ENCODE data around the gene PDE8A.

The PDE8A gene

GRCh38 chr15:84953726-84954125 lies 27.9 kb upstream of the PDE8A start:
- TF ChIP-seq, protein P1, sequence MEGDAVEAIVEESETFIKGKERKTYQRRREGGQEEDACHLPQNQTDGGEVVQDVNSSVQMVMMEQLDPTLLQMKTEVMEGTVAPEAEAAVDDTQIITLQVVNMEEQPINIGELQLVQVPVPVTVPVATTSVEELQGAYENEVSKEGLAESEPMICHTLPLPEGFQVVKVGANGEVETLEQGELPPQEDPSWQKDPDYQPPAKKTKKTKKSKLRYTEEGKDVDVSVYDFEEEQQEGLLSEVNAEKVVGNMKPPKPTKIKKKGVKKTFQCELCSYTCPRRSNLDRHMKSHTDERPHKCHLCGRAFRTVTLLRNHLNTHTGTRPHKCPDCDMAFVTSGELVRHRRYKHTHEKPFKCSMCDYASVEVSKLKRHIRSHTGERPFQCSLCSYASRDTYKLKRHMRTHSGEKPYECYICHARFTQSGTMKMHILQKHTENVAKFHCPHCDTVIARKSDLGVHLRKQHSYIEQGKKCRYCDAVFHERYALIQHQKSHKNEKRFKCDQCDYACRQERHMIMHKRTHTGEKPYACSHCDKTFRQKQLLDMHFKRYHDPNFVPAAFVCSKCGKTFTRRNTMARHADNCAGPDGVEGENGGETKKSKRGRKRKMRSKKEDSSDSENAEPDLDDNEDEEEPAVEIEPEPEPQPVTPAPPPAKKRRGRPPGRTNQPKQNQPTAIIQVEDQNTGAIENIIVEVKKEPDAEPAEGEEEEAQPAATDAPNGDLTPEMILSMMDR (IDR thresholded peaks at IDR 0.05; ENCODE audit: insufficient read depth, low read length, poor library complexity, severe bottlenecking), result no peak
- H3K27me3 ChIP-seq (replicated peaks; ENCODE audit: control insufficient read depth, insufficient read depth, low read length), result no peaks in the 10 kb centered on the region; the same call in 1 of the 2 replicates
- no peaks in the 10 kb centered on the region for H3K36me3 ChIP-seq (ENCODE audit: control insufficient read depth, insufficient read depth, low read length)
- no peak overlapping the region for H3K4me3 ChIP-seq (replicated peaks; ENCODE audit: low read depth, low read length)
- no peak for DNase-seq (ENCODE audit: extremely low read depth, insufficient read length)

DNA sequence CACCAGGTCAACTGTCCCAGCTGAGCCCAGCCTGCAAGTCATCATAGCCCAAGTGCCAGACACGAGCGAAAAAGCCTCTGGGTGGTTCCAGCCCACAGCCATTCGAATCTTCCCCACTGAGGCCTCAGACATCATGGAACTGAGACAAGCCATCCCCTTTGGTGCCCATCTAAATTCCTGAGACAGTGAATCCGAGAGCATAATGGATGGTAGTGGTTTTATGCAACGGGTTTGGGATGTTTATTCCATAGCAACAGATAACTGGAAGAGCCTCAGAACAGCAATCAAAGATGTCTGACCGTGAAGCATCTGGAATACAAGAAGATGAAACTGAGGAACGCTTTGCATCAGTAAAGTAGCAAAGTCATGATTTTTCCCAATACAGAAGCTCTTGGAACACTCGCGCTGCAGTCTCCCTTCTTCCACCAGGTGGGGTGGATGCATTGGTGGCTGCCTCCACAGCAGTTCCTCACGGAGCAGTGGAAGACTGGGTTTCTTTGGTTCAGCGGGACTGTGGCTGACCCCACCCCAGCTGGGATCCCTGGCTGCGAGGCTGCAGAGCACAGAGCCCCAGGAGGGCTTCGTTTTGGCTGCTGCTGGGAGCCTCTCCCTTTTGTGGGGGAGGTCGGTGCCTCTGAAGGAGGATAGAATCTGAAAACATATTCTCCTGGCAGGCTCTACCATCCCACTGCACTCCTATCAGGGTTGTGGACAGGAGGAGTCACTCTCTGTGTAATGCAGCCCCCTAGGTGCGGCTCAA lies 26.4 kb upstream of the PDE8A start:
- DNase-seq (ENCODE audit: extremely low read depth, insufficient read length), result no peak
- TF ChIP-seq, protein P1 (IDR thresholded peaks at IDR 0.05; ENCODE audit: insufficient read depth, low read length, poor library complexity, severe bottlenecking), result peak; percentile 81
- H3K4me3 ChIP-seq (replicated peaks; ENCODE audit: low read depth, low read length), result no peak overlapping the region
- H3K27me3 ChIP-seq (replicated peaks; ENCODE audit: control insufficient read depth, insufficient read depth, low read length), result no peaks in the 10 kb centered on the region
- no peaks in the 10 kb centered on the region for H3K36me3 ChIP-seq (ENCODE audit: control insufficient read depth, insufficient read depth, low read length)

DNA sequence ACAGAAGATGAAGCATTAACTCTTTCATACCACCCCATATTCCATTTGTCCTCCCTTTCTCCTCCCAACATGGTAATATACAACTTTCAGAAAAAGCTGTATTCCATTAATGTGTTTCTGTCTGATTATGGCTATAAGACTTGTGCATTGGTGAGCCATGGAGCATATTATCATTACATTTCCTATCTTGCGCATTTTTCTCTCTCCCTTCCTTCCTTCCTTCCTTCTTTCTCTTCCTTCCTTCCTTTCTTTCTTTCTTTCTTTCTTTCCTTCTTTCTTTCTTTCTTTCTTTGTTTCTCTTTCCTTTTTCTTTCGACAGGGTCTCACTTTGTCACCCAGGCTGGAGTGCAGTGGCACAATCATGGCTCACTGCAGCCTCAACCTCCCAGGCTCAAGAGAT lies 25.5 kb upstream of the PDE8A start:
- Histone ChIP-seq H3K27me3 (replicated peaks; ENCODE audit: control insufficient read depth, insufficient read depth, low read length) (no peaks in the 10 kb centered on the region), H3K4me3 (replicated peaks; ENCODE audit: low read depth, low read length) (no peak overlapping the region), H3K36me3 (ENCODE audit: control insufficient read depth, insufficient read depth, low read length) (no peaks in the 10 kb centered on the region)
- no peak for DNase-seq (ENCODE audit: extremely low read depth, insufficient read length)
- TF ChIP-seq, protein P1 (IDR thresholded peaks at IDR 0.05; ENCODE audit: insufficient read depth, low read length, poor library complexity, severe bottlenecking), result no peak

GRCh38 chr15:84960391-84961113 lies 21.1 kb upstream of the PDE8A start:
- Histone ChIP-seq H3K27me3 (replicated peaks; ENCODE audit: control insufficient read depth, insufficient read depth, low read length) (no peaks in the 10 kb centered on the region), H3K4me3 (replicated peaks; ENCODE audit: low read depth, low read length) (no peak overlapping the region), H3K36me3 (ENCODE audit: control insufficient read depth, insufficient read depth, low read length) (no peaks in the 10 kb centered on the region)
- no peak for DNase-seq (ENCODE audit: extremely low read depth, insufficient read length)
- TF ChIP-seq, protein P1 (IDR thresholded peaks at IDR 0.05; ENCODE audit: insufficient read depth, low read length, poor library complexity, severe bottlenecking), result no peak

GRCh38 chr15:84961114-84961452 lies 20.6 kb upstream of the PDE8A start:
- H3K4me3 ChIP-seq (replicated peaks; ENCODE audit: low read depth, low read length), result no peak overlapping the region
- H3K36me3 ChIP-seq (ENCODE audit: control insufficient read depth, insufficient read depth, low read length), result no peaks in the 10 kb centered on the region
- TF ChIP-seq, protein P1 (IDR thresholded peaks at IDR 0.05; ENCODE audit: insufficient read depth, low read length, poor library complexity, severe bottlenecking), result no peak
- H3K27me3 ChIP-seq (replicated peaks; ENCODE audit: control insufficient read depth, insufficient read depth, low read length), result no peaks in the 10 kb centered on the region
- DNase-seq (ENCODE audit: extremely low read depth, insufficient read length), result no peak
